T-helper 9 cell (primary cell): ENCODE data around the gene TWF1.
"Not testable (repeated sequence)": the region's sequence is repeated elsewhere in the genome, so short reads cannot be mapped to it uniquely, and the experiment has no call there.

Source experiments
- DNase-seq: peaks from one replicate; pipeline ENCODE4 v3.0.0-alpha.2; 2020
- total RNA-seq, 2 donors: gene quantifications; one replicate each; lab custom pipeline; 2026; lab: John Stamatoyannopoulos, UW

The TWF1 gene
- total RNA-seq, result 47.9 to 107 reads per million in 2 donors

- peak; percentile 78 for DNase-seq
Measured at GRCh38 chr12:43805860-43806736, at the start of gene TWF1. TWF1 (minus strand) TSS chr12:43806317; CDS start chr12:43806245, 72 bp downstream.

GRCh38 chr12:43852744-43853143, 46.6 kb upstream of the TWF1 start:
- DNase-seq, result no peak

- no peak for DNase-seq
Measured at GRCh38 chr12:43848786-43849185, 42.7 kb upstream of the TWF1 start.

- DNase-seq, result no peak
Measured at GRCh38 chr12:43848226-43848507, 42.0 kb upstream of the TWF1 start.

- not testable (repeated sequence) for DNase-seq
Measured at GRCh38 chr12:43847425-43848225, 41.5 kb upstream of the TWF1 start.

GRCh38 chr12:43842259-43842658, 36.1 kb upstream of the TWF1 start:
- no peak for DNase-seq

- DNase-seq, result no peak
Measured at GRCh38 chr12:43841253-43841652, 35.1 kb upstream of the TWF1 start.

GRCh38 chr12:43840338-43840737, 34.2 kb upstream of the TWF1 start:
- no peak for DNase-seq

GRCh38 chr12:43836475-43836989, 30.4 kb upstream of the TWF1 start:
- no peak for DNase-seq

GRCh38 chr12:43835656-43836474, 29.7 kb upstream of the TWF1 start, which contains the start of gene TMEM117:
TMEM117 (plus strand) TSS chr12:43836081.
- peak; percentile 54 for DNase-seq

GRCh38 chr12:43835264-43835655, 29.1 kb upstream of the TWF1 start:
- DNase-seq, result no peak

GRCh38 chr12:43832463-43833168, 26.5 kb upstream of the TWF1 start:
- no peak for DNase-seq

- no peak for DNase-seq
Measured at GRCh38 chr12:43827093-43827492, 21.0 kb upstream of the TWF1 start.

GRCh38 chr12:43826681-43827080, 20.6 kb upstream of the TWF1 start:
- DNase-seq, result no peak

GRCh38 chr12:43824207-43824775, 18.2 kb upstream of the TWF1 start:
- no peak for DNase-seq

GRCh38 chr12:43816168-43816567, 10.1 kb upstream of the TWF1 start:
- DNase-seq, result no peak

GRCh38 chr12:43815416-43815815, 9.3 kb upstream of the TWF1 start:
- no peak for DNase-seq

- no peak for DNase-seq
Measured at GRCh38 chr12:43812926-43813325, 6.8 kb upstream of the TWF1 start.

- no peak for DNase-seq
Measured at GRCh38 chr12:43812057-43812456, 5.9 kb upstream of the TWF1 start.

- no peak for DNase-seq
Measured at GRCh38 chr12:43807386-43807785, 1.3 kb upstream of the TWF1 start.

GRCh38 chr12:43806737-43807072, 588 bp upstream of the TWF1 start:
- no peak for DNase-seq
